ENCODE data around the gene ARHGAP42. TPM values are rescaled to one million over a fixed set of nuclear protein-coding genes. Genes with fewer than 3 reads are reported as not detected.

Gene ARHGAP42
- total and polyA plus RNA-seq, 10 of the 15 experiments (the other 5 are each of a cell fraction or from before 2014, with no cell fraction given) = 1.8 to 6.3 (median 3.2) TPM

GRCh38 chr11:100687054-100687629 lies at the start of gene ARHGAP42 (continued):
- TF ChIP-seq ZNF274 (IDR thresholded peaks at IDR 0.05; ENCODE audit: insufficient read depth, insufficient read length) (no peak), NR2C1 (IDR thresholded peaks at IDR 0.05) (no peak), YY1 (IDR thresholded peaks at IDR 0.05; ENCODE audit: low read depth, low read length) (no peak), MAX (IDR thresholded peaks at IDR 0.05; ENCODE audit: low read depth, low read length) (0 out of 2 replicates have a peak, but pooled peaks have one; percentile 30), ZBTB4 (CRISPR knock-in tag; IDR thresholded peaks at IDR 0.05) (no peak), SPI1 (IDR thresholded peaks at IDR 0.05; ENCODE audit: borderline replicate concordance, insufficient read depth, low read depth, low read length) (no peak), HCFC1 (IDR thresholded peaks at IDR 0.05; ENCODE audit: low read length) (no peak), USF2 (IDR thresholded peaks at IDR 0.05; ENCODE audit: borderline replicate concordance, low read depth, low read length) (no peak), YBX1 (IDR thresholded peaks at IDR 0.05) (no peak), POLR2AphosphoS2 (IDR thresholded peaks at IDR 0.05; ENCODE audit: low read depth, low read length) (no peak), POU2F2 (IDR thresholded peaks at IDR 0.05; ENCODE audit: borderline replicate concordance, low read depth, low read length) (no peak), GATAD2B (conservative IDR thresholded peaks at IDR 0.05; ENCODE audit: low read depth) (peak; percentile 96), CBX5 (IDR thresholded peaks at IDR 0.05; ENCODE audit: low read depth) (no peak), IRF5 (IDR thresholded peaks at IDR 0.05; ENCODE audit: borderline replicate concordance) (no peak), BRCA1 (IDR thresholded peaks at IDR 0.05; ENCODE audit: low read depth, low read length) (0 out of 2 replicates have a peak, but pooled peaks have one; percentile 9), TCF12 (IDR thresholded peaks at IDR 0.05; ENCODE audit: low read depth, low read length) (no peak), BMI1 (IDR thresholded peaks at IDR 0.05; ENCODE audit: borderline replicate concordance) (no peak), PML (IDR thresholded peaks at IDR 0.05; ENCODE audit: low read length) (no peak), CHD1 (IDR thresholded peaks at IDR 0.05; ENCODE audit: low read depth, low read length) (no peak)
- TF ChIP-seq, protein P1, sequence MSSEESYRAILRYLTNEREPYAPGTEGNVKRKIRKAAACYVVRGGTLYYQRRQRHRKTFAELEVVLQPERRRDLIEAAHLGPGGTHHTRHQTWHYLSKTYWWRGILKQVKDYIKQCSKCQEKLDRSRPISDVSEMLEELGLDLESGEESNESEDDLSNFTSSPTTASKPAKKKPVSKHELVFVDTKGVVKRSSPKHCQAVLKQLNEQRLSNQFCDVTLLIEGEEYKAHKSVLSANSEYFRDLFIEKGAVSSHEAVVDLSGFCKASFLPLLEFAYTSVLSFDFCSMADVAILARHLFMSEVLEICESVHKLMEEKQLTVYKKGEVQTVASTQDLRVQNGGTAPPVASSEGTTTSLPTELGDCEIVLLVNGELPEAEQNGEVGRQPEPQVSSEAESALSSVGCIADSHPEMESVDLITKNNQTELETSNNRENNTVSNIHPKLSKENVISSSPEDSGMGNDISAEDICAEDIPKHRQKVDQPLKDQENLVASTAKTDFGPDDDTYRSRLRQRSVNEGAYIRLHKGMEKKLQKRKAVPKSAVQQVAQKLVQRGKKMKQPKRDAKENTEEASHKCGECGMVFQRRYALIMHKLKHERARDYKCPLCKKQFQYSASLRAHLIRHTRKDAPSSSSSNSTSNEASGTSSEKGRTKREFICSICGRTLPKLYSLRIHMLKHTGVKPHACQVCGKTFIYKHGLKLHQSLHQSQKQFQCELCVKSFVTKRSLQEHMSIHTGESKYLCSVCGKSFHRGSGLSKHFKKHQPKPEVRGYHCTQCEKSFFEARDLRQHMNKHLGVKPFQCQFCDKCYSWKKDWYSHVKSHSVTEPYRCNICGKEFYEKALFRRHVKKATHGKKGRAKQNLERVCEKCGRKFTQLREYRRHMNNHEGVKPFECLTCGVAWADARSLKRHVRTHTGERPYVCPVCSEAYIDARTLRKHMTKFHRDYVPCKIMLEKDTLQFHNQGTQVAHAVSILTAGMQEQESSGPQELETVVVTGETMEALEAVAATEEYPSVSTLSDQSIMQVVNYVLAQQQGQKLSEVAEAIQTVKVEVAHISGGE (CRISPR knock-in tag; IDR thresholded peaks at IDR 0.05) = peak; percentile 73
- TF ChIP-seq, protein P2, sequence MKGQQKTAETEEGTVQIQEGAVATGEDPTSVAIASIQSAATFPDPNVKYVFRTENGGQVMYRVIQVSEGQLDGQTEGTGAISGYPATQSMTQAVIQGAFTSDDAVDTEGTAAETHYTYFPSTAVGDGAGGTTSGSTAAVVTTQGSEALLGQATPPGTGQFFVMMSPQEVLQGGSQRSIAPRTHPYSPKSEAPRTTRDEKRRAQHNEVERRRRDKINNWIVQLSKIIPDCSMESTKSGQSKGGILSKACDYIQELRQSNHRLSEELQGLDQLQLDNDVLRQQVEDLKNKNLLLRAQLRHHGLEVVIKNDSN (IDR thresholded peaks at IDR 0.05; ENCODE audit: borderline replicate concordance, extremely low read length, insufficient read depth, low read depth, low read length) = no peak

Measured in GM12878 (cell line).